HG03342 (cell line): ENCODE measurements around the gene TRIM28.
"Not testable (repeated sequence)": the region's sequence is repeated elsewhere in the genome, so short reads cannot be mapped to it uniquely, and the experiment has no call there.

Source experiments
- ATAC-seq: cut with Tn5 transposase; IDR thresholded peaks from one replicate; pipeline ENCODE4 v1.9.1; 2021; ENCODE audit warnings: mild to moderate bottlenecking, moderate library complexity; ENCODE audit not compliant: unreplicated experiment

Gene TRIM28

DNA sequence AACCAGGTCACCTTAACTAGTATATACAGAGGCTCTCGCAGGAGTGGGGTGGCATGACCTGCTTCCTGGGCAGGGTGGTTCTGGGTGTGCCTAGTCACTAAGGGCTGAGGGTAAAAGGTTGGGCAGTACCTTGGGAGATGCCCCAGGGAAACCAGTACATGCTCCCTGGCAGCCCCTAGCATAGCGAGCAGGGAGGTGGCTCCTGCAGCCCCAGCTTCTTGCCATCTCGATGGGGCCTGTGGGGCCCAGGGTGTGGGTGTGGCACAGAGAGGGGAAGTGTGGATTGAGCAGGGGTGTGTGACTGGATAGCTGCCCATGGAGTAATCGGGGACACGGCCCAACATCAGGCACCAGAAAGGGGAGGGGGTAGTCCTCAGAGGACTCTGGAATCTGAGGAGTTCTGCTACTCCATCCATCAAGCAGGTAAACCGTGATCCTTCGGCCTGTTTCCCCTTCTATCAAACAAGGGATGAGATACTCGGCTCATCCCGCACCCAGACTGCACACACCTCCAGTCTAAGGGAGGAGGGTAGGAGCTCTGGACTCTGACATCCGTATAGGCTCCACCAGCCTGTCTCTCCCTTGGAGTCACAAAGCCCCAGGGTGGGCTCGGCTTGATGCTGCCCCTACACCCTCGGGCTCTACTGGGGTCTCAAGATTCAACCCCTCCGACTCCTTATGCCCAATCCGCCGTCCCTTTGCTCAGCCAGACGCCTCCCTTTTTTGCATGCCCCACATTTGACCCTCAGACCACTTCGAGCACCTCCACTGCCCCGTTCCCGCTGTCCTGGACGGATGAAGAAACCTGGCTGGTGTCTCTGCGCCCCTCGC lies 25.4 kb upstream of the TRIM28 start:
- no peak for ATAC-seq

DNA sequence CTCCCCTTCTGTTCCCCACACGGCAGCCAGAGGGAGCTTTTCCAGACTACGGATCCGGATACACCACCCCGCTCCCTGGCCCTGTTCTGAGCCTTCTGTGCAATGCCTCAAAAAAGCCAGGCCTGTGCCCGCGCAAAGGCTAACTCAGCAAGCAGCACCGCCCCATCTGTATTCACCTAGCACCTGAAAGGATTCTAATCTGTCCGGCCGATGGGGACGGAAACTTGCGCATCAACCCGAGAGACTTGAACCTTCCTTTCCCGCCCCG lies 24.8 kb upstream of the TRIM28 start:
- no peak for ATAC-seq

DNA sequence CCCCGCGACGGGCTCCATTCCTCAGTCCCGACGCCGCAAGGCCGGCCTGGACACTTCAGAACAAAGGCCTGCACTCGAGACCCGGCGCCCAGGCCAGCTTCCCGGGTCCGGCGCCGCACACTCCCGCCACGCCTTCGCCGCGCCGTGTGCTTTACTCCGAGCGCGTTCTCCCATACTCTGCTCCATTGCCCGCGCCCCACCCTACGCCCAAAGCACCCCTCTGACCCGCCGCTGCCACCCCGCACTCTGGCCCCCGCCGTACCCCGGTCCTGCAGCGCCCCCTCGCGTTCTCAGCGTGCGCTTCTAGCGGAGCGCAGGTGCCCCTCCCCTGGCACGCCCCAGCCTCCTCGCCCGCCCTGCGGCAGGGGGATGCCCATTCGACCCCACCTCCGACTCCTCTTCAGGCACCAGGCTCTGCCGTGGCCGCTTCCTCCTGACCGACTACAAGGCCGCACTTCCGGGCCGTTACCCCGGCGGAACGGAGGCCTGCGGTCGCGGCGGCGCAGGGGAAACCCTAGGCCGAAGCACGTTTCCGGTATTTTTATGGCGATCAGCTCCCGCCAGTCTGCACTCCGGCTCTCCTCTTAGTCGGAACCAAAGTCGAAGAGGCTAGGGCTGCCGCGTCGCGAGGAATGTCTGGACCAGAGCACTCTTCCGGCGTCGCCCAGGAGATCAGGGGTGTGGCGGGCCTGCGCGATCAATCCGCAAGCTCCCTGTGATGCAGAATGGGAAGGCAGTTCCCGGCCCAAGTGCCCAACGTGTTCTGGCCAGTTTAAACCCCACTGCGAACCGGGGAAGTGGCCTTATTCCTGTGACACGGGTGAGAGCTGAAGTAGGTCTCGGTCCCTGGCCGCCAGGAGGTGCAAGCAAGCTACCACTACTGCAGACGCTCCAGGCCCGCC lies 24.3 kb upstream of the TRIM28 start, which contains the start of gene ZBTB45:
Gene ZBTB45, minus strand, starts transcription at position 456 of the 902 bp plus-strand sequence. CDS start 2,137 bp downstream, outside the sequence.
- ATAC-seq, result peak; percentile 75

DNA sequence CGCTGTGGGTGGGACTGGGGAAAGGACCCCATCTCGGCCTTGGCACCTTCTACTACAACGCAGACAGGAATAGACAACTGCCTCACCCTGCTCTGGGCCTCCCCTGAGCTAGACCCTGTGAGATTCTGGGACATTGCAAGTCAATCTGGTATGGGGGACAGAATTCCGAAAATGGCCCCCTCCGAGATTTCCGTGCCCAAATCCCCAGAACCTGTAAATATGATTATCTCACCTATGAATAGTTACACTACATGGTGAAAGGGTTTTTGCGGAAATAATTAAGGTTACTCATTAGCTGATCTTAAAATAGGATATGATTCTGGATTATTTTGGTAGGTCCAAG lies 23.6 kb upstream of the TRIM28 start:
- ATAC-seq, result no peak

DNA sequence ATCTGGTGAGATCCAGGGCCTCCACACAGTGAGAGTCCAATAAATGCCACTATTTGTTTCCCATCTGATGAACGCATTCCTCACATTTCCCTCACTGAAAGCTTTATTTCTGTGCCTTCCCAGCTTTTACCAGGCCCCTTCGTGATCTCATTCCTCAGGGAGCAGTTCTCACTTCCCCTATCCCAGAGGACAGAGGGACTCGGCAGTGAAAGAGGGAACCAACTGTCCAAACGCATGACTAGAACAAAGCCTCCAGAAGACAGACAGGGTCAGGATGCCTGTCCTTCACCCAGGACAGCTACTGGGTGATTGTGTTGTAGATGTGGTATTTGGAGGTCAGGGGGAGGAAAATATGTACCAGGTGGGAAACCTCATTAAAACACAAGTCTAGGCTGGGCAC lies 22.2 kb upstream of the TRIM28 start:
- no peak for ATAC-seq

DNA sequence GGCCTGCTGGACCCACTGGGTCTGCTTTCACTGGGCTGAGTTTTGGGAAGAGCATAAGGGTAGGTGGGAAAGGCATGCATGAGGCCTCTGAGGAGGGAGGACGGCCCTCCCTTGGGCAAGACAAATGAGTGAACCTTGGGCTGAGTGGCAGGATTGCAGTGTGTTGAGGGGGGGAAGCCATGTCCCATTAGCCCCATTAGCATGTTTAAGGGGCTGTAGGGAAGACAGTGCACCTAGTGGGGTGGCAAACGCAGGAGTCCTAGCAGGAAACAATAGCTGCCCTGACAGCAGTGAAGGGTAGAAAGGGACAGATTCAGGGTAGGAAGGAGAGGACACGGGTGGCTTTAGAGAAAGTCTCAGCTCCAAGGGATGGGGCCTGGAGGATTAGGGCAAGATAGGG lies 21.2 kb upstream of the TRIM28 start:
- ATAC-seq, result no peak

DNA sequence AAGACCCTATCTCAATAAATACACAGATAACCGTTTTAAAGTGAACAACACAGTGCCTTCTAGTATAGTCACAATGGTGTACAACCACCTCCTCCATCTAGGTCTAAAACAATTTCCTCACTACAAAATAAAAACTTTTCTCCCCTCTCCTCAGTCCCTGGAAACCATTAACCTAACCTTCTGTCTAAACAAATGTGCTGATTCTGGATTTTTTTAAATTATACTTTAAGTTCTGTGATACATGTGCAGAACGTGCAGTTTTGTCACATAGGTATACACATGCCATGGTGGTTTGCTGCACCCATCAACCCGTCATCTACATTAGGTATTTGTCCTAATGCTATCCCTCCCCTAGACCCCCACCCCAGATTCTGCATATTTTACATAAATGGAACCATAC lies 14.5 kb upstream of the TRIM28 start:
- no peak for ATAC-seq

DNA sequence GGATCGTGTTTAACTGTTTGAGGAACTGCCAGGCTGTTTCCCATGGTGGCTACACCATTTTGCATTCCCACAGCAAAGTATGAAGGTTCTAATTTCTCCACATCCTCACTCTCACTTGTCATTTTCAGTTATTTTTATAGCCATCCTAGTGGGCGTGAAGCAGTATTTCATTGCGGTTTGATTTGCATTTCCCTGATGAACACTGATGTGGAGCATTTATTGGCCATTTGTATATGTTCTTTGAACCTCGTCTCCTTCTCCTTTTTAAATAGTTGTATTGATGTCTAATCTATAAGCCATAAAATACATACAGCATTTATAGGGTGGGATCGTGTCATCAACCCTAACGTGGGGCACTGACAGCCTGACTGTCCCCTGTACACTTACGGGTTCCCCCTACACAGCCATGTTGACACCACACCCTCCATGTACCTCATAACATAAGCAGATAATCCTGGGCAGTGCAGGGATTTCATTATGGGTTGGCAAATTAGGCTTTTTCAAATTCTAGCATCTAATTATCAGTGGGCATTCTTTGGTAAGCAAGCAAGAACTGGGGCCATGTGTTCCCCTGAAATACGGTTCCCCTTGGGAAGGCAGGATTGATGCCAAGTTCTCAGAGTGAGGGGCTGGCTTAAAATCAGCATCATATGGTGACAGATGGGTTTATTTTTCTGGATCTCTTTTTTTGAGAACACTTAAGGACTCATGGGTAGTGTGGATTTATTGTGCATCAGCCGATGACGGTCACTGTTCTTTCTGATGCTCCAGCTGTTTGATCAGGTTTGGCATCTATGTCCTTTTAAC lies 12.6 kb upstream of the TRIM28 start:
- ATAC-seq, result no peak

DNA sequence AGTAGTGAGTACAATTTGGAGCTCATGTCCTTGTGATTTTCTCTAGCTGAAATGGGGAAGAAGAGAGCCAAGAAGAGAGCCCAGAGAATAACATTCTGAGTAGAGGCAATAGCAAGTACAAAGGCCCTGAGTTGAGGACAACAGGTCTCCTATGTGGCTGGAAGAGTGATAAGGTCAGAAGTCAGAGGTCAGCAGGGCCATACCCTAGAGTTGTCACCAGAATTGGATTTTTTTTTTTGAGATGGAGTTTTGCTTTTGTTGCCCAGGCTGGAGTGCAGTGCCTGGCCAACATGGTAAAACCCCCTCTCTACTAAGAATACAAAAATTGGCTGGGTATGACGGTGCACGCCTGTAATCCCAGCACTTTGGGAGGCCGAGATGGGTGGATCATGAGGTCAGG lies 8.0 kb upstream of the TRIM28 start:
- ATAC-seq, result no peak

DNA sequence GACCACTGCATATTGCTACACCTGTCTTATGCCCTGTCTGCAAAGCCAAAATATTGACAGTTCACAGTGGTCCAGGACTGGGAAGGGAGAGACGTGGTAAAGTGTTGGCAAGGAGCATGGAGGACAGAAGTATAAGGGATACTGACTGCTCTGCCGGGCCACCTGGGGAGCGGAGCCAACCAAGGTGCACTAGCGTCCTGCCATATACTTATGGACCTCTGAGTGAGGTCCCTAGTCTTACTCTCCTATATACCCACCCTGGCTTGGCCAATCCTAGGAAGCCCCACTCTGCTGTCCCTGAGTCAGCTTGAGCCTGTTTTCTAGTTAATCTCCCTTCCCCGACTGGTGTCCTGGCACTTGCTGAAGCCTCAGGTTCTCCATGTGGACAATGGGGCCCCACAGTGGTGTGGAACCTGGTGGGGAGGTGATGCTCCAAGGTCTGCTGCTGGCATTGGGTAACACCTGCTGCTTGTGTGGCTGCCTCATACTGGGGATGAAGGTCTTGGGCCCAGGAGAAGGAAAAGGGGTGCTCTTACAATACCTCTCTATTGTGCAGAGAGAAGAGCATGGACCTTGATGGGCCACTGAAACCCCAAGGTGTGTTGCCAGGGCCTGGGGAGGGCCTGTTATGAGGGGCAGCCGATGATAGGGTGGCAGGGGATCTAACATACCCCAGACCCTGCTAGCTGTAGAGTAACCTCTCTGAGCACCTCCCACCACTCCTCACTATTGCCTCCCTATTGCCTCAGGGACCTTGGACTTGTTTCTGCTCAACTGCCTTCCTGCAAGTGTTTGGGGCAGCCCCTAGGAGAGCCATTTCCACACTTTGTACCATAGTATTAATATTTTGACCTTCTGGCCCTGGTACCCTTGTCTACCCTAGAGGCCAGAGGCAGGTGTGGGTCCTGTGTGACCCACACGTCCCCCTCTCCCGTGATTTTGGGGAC lies 6.7 kb upstream of the TRIM28 start:
- ATAC-seq, result no peak

DNA sequence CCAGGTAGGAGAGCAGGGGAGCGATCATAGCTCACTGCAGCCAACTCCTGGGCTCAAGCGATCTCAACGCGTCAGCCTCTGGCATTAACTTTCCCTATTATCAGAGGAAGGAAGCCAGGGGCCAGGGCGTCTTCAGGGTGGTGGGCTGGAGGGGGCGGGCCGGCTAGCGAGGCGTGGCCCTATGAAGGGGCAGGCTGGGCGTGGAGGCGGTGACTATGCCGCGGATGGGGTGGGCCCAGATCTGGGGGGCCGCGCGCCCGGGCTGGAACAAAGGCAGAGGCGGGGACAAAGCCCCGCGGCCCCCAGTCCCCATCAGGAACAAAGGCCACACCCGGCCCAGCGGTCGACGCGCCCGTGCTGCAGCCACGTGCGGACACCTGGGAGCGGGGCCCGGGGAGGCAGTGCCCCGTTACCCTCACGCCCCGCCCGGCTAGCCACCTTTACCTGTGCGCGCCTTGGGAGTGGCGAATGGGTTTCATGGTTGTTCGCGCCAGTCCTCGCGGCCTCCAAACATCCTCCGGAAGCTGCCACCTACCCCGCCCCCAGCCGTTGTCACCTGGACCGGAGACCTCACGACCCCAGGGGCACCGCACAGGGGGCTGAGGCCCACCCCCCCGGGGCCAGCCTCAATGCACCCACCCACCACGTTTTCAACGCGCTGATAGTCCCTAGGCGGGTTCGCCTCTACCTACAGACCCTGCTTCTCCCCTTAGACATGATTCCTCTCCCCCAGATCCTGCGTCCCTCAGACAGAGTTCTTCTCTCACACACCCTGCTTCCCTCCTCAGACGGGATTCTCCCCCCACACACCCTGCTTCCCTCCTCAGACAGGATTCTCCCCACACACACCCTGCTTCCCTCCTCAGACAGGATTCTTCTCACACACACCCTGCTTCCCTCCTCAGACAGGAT lies 5.4 kb upstream of the TRIM28 start:
- no peak for ATAC-seq

DNA sequence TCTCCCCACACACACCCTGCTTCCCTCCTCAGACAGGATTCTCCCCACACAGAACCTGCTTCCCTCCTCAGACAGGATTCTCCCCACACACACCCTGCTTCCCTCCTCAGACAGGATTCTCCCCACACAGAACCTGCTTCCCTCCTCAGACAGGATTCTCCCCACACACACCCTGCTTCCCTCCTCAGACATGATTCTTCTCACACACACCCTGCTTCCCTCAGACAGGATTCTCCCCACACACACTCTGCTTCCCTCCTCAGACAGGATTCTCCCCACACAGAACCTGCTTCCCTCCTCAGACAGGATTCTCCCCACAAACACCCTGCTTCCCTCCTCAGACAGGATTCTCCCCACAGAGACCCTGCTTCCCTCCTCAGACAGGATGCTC lies 4.7 kb upstream of the TRIM28 start:
- ATAC-seq, result not testable (repeated sequence)

DNA sequence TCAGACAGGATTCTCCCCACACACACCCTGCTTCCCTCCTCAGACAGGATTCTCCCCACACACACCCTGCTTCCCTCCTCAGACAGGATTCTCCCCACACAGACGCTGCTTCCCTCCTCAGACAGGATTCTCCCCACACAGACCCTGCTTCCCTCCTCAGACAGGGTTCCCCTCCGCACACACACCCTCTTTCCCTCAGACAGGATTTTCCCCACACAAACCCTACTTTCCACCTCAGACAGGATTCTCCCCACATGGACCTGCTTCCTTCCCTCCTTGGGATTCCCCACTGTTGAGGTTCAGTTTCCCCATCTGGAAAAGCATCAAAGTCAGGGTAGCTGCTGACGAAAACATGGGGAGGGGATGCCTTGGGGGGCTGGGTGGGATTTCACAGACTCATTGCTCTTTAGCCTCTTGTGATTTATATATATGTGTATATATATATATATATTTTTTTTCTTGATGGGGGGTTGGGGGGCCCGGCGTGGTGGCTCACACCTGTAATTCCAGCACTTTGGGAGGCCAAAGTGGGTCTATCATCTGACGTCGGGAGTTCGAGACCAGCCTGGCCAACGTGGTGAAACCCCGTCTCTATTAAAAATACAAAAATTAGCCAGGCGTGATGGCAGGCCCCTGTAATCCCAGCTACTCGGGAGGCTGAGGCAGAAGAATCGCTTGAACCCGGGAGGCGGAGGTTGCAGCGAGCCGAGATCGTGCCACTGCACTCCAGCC lies 1.1 kb upstream of the TRIM28 start:
- ATAC-seq, result not testable (repeated sequence)

DNA sequence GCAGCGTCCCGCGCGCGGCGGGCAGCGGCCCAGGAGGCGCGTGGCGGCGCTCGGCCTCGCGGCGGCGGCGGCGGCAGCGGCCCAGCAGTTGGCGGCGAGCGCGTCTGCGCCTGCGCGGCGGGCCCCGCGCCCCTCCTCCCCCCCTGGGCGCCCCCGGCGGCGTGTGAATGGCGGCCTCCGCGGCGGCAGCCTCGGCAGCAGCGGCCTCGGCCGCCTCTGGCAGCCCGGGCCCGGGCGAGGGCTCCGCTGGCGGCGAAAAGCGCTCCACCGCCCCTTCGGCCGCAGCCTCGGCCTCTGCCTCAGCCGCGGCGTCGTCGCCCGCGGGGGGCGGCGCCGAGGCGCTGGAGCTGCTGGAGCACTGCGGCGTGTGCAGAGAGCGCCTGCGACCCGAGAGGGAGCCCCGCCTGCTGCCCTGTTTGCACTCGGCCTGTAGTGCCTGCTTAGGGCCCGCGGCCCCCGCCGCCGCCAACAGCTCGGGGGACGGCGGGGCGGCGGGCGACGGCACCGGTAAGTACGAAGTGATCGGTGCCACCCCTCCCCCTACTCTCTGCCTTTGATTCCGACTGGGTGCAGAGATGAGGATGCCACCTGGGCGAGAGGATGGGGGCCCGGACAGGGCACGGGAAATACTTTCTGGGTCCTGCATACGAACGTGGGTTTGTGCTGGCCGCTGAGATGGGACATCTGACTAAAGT lies 874 bp downstream of the TRIM28 start:
- peak; percentile 44 for ATAC-seq

DNA sequence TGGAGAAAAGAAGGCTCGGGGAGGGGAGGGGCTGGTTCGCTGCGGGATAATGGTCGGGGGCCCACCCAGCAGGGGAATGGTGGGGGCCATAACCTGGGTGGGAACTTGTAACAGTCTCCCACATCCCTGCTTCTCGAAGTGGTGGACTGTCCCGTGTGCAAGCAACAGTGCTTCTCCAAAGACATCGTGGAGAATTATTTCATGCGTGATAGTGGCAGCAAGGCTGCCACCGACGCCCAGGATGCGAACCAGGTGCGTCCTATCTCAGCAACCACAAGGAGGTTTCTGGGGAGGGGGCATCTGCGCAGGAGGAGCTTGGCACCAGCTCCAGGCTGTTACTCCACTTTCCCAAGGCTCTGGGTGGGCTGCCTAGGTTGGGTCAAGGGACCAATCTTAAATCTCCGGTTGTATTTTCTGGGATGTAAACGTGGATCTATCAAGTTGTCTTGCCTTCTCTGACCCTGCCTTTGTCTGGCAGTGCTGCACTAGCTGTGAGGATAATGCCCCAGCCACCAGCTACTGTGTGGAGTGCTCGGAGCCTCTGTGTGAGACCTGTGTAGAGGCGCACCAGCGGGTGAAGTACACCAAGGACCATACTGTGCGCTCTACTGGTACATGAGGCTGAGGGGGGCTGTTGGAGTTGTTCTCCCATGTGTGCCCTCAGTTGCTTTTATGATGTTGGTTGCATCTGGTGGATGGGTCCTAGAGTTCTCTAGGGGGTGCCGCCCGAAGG lies 1.6 kb downstream of the TRIM28 start:
- ATAC-seq, result no peak

DNA sequence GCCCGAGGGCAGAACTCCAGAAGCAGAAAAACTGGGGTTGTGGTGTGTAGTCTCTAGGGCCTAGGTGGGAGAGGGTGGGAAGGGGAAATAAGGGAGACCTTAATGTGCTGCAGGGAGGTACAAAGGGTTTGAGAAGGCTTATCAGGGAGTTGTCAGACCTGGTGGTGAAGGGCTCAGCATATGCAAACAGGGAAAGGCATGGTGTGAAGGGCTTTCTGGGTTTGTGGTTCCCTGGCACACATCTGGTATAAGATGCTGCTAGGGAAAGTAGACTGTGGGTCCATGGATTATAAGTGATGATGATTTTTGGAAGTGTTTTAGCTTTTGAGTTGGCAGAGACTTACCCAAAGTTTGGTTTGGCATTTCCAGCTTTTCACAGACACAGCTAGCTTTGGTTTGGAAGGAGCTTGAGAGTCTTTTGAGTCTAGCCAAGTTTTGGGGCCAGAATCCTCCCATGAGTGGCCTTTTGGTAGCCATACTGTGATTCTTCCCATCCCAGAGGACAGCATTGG lies 2.2 kb downstream of the TRIM28 start:
- no peak for ATAC-seq
